ENCODE measurements around the gene GABARAPL1.

The GABARAPL1 gene

DNA sequence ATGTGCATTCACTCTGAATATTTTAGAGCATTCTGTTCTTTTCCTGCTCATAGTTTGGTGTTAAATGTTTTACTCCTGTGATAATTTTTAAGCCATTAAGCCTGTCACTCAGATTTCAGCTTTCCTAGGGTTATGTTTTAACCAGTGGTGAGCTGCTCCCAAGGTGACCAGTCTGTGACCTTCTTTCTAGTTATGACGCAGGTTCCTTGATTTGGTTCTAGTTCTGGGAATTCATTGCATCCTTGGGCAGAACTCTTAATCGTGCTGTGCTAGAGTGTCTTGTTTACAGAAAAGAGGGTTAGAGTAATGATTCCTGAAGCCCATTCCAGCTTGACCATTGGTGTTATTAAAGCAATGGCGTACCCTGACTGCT lies 2.2 kb downstream of the GABARAPL1 start:
- TF ChIP-seq TAF1 (IDR thresholded peaks at IDR 0.05; ENCODE audit: borderline replicate concordance, insufficient read depth, low read length), result no peak
- no peak for TF ChIP-seq SIN3A (IDR thresholded peaks at IDR 0.05; ENCODE audit: borderline replicate concordance, insufficient read depth, low read length)
- no peak for TF ChIP-seq POLR2AphosphoS5 (IDR thresholded peaks at IDR 0.05; ENCODE audit: low read depth, low read length)
- no peak for TF ChIP-seq FOXP2 (optimal IDR thresholded peaks at IDR 0.05; ENCODE audit: borderline replicate concordance, extremely low read depth, extremely low read length, insufficient read depth)
- TF ChIP-seq, protein P1, sequence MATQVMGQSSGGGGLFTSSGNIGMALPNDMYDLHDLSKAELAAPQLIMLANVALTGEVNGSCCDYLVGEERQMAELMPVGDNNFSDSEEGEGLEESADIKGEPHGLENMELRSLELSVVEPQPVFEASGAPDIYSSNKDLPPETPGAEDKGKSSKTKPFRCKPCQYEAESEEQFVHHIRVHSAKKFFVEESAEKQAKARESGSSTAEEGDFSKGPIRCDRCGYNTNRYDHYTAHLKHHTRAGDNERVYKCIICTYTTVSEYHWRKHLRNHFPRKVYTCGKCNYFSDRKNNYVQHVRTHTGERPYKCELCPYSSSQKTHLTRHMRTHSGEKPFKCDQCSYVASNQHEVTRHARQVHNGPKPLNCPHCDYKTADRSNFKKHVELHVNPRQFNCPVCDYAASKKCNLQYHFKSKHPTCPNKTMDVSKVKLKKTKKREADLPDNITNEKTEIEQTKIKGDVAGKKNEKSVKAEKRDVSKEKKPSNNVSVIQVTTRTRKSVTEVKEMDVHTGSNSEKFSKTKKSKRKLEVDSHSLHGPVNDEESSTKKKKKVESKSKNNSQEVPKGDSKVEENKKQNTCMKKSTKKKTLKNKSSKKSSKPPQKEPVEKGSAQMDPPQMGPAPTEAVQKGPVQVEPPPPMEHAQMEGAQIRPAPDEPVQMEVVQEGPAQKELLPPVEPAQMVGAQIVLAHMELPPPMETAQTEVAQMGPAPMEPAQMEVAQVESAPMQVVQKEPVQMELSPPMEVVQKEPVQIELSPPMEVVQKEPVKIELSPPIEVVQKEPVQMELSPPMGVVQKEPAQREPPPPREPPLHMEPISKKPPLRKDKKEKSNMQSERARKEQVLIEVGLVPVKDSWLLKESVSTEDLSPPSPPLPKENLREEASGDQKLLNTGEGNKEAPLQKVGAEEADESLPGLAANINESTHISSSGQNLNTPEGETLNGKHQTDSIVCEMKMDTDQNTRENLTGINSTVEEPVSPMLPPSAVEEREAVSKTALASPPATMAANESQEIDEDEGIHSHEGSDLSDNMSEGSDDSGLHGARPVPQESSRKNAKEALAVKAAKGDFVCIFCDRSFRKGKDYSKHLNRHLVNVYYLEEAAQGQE (IDR thresholded peaks at IDR 0.05; ENCODE audit: insufficient read depth in 1 of 2, low read depth in 2 of 2, low read length in 2 of 2), result no peak

GRCh38 chr12:10215436-10215835 lies 2.8 kb downstream of the GABARAPL1 start:
- TF ChIP-seq, protein P1 (IDR thresholded peaks at IDR 0.05; ENCODE audit: insufficient read depth in 1 of 2, low read depth in 2 of 2, low read length in 2 of 2), result no peak
- no peak for TF ChIP-seq POLR2AphosphoS5 (IDR thresholded peaks at IDR 0.05; ENCODE audit: low read depth, low read length)
- TF ChIP-seq FOXP2 (optimal IDR thresholded peaks at IDR 0.05; ENCODE audit: borderline replicate concordance, extremely low read depth, extremely low read length, insufficient read depth), result no peak
- TF ChIP-seq TAF1 (IDR thresholded peaks at IDR 0.05; ENCODE audit: borderline replicate concordance, insufficient read depth, low read length), result no peak
- TF ChIP-seq SIN3A (IDR thresholded peaks at IDR 0.05; ENCODE audit: borderline replicate concordance, insufficient read depth, low read length), result no peak

DNA sequence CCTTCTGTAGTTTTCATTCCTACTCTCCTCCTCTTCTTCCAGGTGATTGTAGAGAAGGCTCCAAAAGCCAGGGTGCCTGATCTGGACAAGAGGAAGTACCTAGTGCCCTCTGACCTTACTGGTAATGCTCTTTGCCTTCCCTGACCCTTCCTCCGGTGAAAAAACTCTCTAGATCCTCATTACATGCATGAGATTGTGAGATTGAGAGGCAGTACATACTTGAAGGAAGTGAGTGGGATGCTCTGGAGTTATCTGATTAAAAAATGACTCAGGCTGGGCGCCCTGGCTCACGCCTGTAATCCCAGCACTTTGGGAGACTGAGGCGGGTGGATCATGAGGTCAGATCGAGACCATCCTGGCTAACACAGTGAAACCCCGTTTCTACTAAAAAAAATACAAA lies 5.3 kb downstream of the GABARAPL1 start:
- TF ChIP-seq POLR2AphosphoS5 (IDR thresholded peaks at IDR 0.05; ENCODE audit: low read depth, low read length), result no peak
- TF ChIP-seq SIN3A (IDR thresholded peaks at IDR 0.05; ENCODE audit: borderline replicate concordance, insufficient read depth, low read length), result no peak
- TF ChIP-seq, protein P1 (IDR thresholded peaks at IDR 0.05; ENCODE audit: insufficient read depth in 1 of 2, low read depth in 2 of 2, low read length in 2 of 2), result no peak
- no peak for TF ChIP-seq TAF1 (IDR thresholded peaks at IDR 0.05; ENCODE audit: borderline replicate concordance, insufficient read depth, low read length)
- no peak for TF ChIP-seq FOXP2 (optimal IDR thresholded peaks at IDR 0.05; ENCODE audit: borderline replicate concordance, extremely low read depth, extremely low read length, insufficient read depth)

DNA sequence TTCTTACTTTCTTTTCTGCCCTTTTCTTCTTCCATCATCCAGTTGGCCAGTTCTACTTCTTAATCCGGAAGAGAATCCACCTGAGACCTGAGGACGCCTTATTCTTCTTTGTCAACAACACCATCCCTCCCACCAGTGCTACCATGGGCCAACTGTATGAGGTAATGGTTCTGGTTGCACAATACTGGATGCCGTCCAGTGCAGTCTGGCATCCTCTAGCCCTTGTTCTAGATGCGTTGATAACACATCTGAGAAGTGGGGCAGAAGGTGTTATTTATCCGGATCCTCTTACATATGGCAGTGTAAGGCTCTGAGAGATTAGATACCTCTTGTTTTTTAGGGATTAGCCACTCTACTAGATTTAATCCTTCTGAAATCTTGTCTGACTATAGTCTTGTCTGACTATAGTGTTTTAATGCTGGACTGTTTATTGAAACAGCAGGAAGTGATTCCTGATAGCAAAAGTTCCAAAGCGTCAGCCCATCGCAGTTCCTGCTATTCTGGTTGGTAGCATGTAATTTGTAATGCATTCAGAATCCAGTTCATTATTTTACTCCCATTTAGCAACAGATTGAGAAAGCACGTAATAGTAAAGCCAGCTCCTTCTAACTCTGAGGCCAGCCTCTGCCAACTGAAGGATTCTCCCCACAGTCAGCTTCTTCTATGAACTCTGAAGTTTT lies 7.9 kb downstream of the GABARAPL1 start:
- no peak for TF ChIP-seq POLR2AphosphoS5 (IDR thresholded peaks at IDR 0.05; ENCODE audit: low read depth, low read length)
- TF ChIP-seq TAF1 (IDR thresholded peaks at IDR 0.05; ENCODE audit: borderline replicate concordance, insufficient read depth, low read length), result no peak
- TF ChIP-seq FOXP2 (optimal IDR thresholded peaks at IDR 0.05; ENCODE audit: borderline replicate concordance, extremely low read depth, extremely low read length, insufficient read depth), result no peak
- TF ChIP-seq, protein P1 (IDR thresholded peaks at IDR 0.05; ENCODE audit: insufficient read depth in 1 of 2, low read depth in 2 of 2, low read length in 2 of 2), result no peak
- no peak for TF ChIP-seq SIN3A (IDR thresholded peaks at IDR 0.05; ENCODE audit: borderline replicate concordance, insufficient read depth, low read length)

Data from PFSK-1 (cell line).